Gastroesophageal sphincter (tissue), 4 donors: ENCODE data around the gene MECR. TPM values are rescaled to one million over a fixed set of nuclear protein-coding genes. Genes with fewer than 3 reads are reported as not detected.

ENCODE experiments used
- ATAC-seq: fragments of 150-250 bp; one replicate; pipeline ENCODE4 v1.9.1; 2016; ENCODE audit warnings: mild to moderate bottlenecking, moderate library complexity
- H3K27ac ChIP-seq, 4 donors: fragments of 200-600 bp; sonication (generic) in 3 of 4; 1 replicate in 3 of 4; 2 replicates in 1 of 4; pipeline ENCODE4 v1.5.1; 2016 to 2019
- H3K27me3 ChIP-seq: fragments of 200-600 bp; sonication (generic); one replicate; pipeline ENCODE4 v1.5.1; 2019
- H3K36me3 ChIP-seq, 2 donors: fragments of 200-600 bp; sonication (generic); one replicate each; pipeline ENCODE4 v1.5.1; 2019; ENCODE audit warnings: control low read depth in 1 of 2
- H3K4me1 ChIP-seq, 3 donors: fragments of 200-600 bp; sonication (generic); 1 replicate in 2 of 3; 2 replicates in 1 of 3; pipeline ENCODE4 v1.5.1; 2016 to 2019; ENCODE audit warnings: control low read depth in 2 of 3
- H3K4me3 ChIP-seq, 2 donors: fragments of 200-600 bp; sonication (generic); one replicate each; pipeline ENCODE4 v1.5.1; 2019; ENCODE audit warnings: mild to moderate bottlenecking in 1 of 2, moderate library complexity in 1 of 2
- H3K9me3 ChIP-seq, 3 donors: fragments of 200-600 bp; sonication (generic); one replicate each; pipeline ENCODE4 v1.5.1; 2017 to 2019; ENCODE audit warnings: control low read depth in 2 of 3
- CTCF ChIP-seq, 4 experiments: fragments of 200-600 bp in 2 of 4; fragments of 450-650 bp in 2 of 4; sonication (generic) in 1 of 4; IDR thresholded peaks; one replicate each; pipeline ENCODE4 v1.5.1; 2017 to 2019; ENCODE audit warnings: antibody characterized with exemption in 4 of 4, mild to moderate bottlenecking in 2 of 4, moderate library complexity in 2 of 4
- EP300 ChIP-seq: sonication (generic); formaldehyde crosslinking; IDR thresholded peaks from one replicate; pipeline ENCODE4 v1.6.1; 2017; ENCODE audit warnings: antibody characterized with exemption, mild to moderate bottlenecking
- POLR2A ChIP-seq, 2 donors: fragments of 450-650 bp; IDR thresholded peaks; one replicate each; pipeline ENCODE4 v1.6.1; 2017; ENCODE audit warnings: antibody characterized with exemption in 2 of 2, mild to moderate bottlenecking in 2 of 2, moderate library complexity in 1 of 2
- POLR2AphosphoS5 ChIP-seq: sonication (generic); formaldehyde crosslinking; IDR thresholded peaks from one replicate; pipeline ENCODE4 v1.6.1; 2017; ENCODE audit warnings: antibody characterized with exemption
- WGBS, 2 donors: methylation state at CpG; one replicate each; pipeline ENCODE4 v1.1.5; 2018; ENCODE audit warnings: low coverage in 1 of 2; 5-methylcytosine and 5-hydroxymethylcytosine counted together
- total RNA-seq, 4 donors: library from RNA; depleted of rRNA; stranded (reverse); fragments of >200 nt; gene quantifications; one replicate each; pipeline ENCODE4 v1.1.0, GENCODE V29; 2016

The MECR gene
- total RNA-seq, 4 donors from 2014 or later, result 8.2 to 17.1 (median 12.9) TPM

DNA sequence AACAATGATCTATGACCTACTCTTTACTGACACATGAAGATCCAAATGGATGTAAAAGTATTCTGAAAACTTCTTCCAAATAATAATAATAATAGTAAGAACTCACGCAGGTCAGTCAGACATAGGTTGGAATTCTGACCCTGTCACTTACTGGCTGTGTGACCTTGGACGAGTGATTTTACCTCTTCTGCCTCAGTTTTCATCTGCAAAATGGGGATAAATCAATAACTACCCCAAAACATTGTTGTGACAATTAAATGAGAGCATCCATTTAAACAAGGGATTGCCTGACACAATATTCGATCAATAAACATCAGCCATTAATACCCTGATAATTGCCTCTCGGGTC, 556 bp downstream of the MECR start:
- H3K4me3 ChIP-seq, result peak overlapping the region; percentile 59 to 82
- H3K27ac ChIP-seq, result peak overlapping the region; percentile 3 to 82 (median 80)
- peaks cover 22% of the 10 kb centered on the region for H3K27me3 ChIP-seq
- TF ChIP-seq POLR2A (IDR thresholded peaks at IDR 0.05) (no peak), POLR2AphosphoS5 (no peak), EP300 (no peak), CTCF (IDR thresholded peaks at IDR 0.05) (no peak)
- H3K9me3 ChIP-seq, result no peaks in the 10 kb centered on the region
- no peak for ATAC-seq
- H3K36me3 ChIP-seq, result no peaks in the 10 kb centered on the region
- peaks cover 0 to 20% (median 8%) of the 10 kb centered on the region in 3 donors for H3K4me1 ChIP-seq
- WGBS, 2 donors, result 16 to 24% methylated on average over 4 of the region's 4 CpGs

DNA sequence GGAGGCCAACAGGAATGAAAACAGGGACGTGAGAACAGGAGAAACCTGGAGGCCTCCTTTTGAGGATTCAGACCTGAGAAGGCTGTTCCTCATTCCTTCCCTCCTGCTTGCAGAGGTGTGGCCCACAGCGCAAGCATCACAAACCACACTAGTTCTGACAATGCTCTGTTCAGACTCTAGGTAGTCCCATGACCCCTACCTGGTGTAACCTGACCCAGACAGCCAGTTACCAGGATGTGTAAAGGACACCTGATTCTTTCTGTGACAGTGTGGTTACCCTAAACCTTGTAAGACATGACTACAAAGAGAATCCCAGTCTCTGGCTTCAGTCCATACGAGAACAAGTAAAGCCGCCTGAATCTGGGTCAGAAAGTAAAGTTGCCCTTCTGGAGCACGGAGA, 3.2 kb downstream of the MECR start:
- Histone ChIP-seq H3K4me3 (no peak overlapping the region), H3K4me1 (peaks cover 0 to 20% (median 8%) of the 10 kb centered on the region in 3 donors), H3K9me3 (no peaks in the 10 kb centered on the region), H3K36me3 (peaks cover 0 to 26% of the 10 kb centered on the region in 2 donors), H3K27me3 (no peaks in the 10 kb centered on the region), H3K27ac (no peak overlapping the region)
- TF ChIP-seq POLR2A (IDR thresholded peaks at IDR 0.05) (no peak), EP300 (no peak), POLR2AphosphoS5 (no peak), CTCF (IDR thresholded peaks at IDR 0.05) (no peak)
- 85 to 97% methylated on average over 4 to 5 of the region's 5 CpGs for WGBS, 2 donors
- no peak for ATAC-seq

- Histone ChIP-seq H3K27ac (no peak overlapping the region), H3K9me3 (no peaks in the 10 kb centered on the region), H3K36me3 (peaks cover 0 to 47% of the 10 kb centered on the region in 2 donors), H3K4me3 (no peak overlapping the region), H3K27me3 (no peaks in the 10 kb centered on the region), H3K4me1 (peaks cover 0 to 12% (median 8%) of the 10 kb centered on the region in 3 donors)
- no peak for ATAC-seq
- WGBS, 2 donors, result 87 to 92% methylated on average over 2 to 3 of the region's 4 CpGs
- TF ChIP-seq EP300 (no peak), CTCF (IDR thresholded peaks at IDR 0.05) (no peak), POLR2A (IDR thresholded peaks at IDR 0.05) (no peak), POLR2AphosphoS5 (no peak)
Observed at GRCh38 chr1:29225361-29225760, 5.4 kb downstream of the MECR start.

DNA sequence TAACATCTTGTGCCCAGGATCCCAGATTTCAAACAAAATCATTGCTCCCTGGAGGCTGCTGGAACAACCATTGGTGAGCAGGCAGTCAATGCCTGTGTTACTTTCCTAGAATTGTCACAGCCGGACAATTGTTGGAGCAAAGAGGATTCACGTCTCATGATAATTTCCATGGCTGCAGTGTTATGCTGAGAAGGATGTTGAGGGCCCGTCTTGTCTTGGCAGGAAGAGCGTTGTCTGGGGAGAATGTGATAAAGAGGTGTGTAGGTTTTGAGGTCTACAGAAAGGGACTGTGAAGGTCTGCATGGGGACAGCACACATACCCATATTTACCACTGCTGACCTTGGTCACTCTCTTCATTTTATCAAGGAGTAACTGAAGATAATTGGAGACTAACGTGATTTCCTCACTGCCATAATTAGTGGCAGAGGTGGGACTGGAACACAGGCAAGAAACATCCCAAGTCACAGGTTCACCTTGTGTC, 6.3 kb downstream of the MECR start:
- no peak for ATAC-seq
- Histone ChIP-seq H3K9me3 (no peaks in the 10 kb centered on the region), H3K4me3 (no peak overlapping the region), H3K27me3 (no peaks in the 10 kb centered on the region), H3K4me1 (peaks cover 0 to 2% (median 0%) of the 10 kb centered on the region in 3 donors), H3K36me3 (peaks cover 0 to 57% of the 10 kb centered on the region in 2 donors), H3K27ac (no peak overlapping the region)
- WGBS, 2 donors, result 76 to 79% methylated on average over 4 to 5 of the region's 5 CpGs
- TF ChIP-seq POLR2AphosphoS5 (no peak), CTCF (IDR thresholded peaks at IDR 0.05) (no peak), POLR2A (IDR thresholded peaks at IDR 0.05) (no peak), EP300 (no peak)

DNA sequence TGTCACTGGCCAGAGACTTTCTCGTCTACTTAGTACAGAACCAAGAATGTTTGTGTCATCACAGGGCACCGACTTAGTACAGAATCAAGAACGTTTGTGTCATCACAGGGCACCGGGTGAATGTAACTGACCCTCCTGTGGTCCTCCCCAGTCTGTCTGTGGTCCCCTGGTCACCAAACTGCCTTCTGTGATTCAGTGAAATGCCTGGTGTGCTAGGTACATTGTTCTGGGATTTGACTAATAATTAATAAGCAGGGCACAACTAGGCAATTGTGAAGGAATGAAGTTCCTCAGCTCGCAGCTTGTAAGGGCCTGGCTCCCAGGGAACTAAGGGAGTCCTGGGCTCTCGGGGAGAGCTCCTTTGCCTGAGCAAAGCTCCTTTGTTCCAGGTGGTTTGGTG, 7.2 kb downstream of the MECR start:
- H3K36me3 ChIP-seq, result peaks cover 0 to 58% of the 10 kb centered on the region in 2 donors
- no peak overlapping the region for H3K27ac ChIP-seq
- whole genome bisulfite sequencing, 2 donors, result 68 to 84% methylated on average over 3 to 4 of the region's 6 CpGs
- no peak overlapping the region for H3K4me3 ChIP-seq
- TF ChIP-seq EP300, result no peak
- TF ChIP-seq POLR2AphosphoS5, result no peak
- TF ChIP-seq POLR2A (IDR thresholded peaks at IDR 0.05), result no peak
- no peak for TF ChIP-seq CTCF (IDR thresholded peaks at IDR 0.05)
- ATAC-seq, result no peak
- no peaks in the 10 kb centered on the region for H3K4me1 ChIP-seq
- no peaks in the 10 kb centered on the region for H3K27me3 ChIP-seq
- no peaks in the 10 kb centered on the region for H3K9me3 ChIP-seq
